ENCODE results near the gene EPB41L3.
"Not testable (repeated sequence)": the region's sequence is repeated elsewhere in the genome, so short reads cannot be mapped to it uniquely, and the experiment has no call there.

The EPB41L3 gene

DNA sequence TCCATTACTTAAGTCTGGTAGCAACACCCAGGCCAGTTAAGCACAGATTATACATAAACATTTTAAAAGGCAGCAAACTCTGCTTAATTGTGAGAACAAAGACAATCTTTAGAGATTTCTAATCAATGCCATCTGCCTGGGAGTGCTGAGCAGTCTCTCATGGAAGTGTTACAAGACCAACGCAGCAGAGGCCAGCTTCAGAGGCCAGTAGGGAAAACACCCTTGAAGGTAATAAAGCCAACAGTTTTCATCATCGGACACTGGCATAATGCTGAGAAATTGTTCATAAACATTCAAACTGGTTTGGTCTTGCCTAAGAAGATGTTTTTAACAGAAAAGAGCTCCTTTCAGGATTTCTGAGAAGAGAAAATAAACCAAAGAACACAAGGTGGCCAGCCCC, 35.0 kb downstream of the EPB41L3 start:
- Mint-ChIP-seq H3K4me1 (no peaks in the 10 kb centered on the region), H3K4me3 (no peak overlapping the region), H3K27ac (ENCODE audit: low read depth) (no peak overlapping the region), H3K27me3 (peaks cover 41% of the 10 kb centered on the region), H3K9me3 (peaks cover 9% of the 10 kb centered on the region), H3K36me3 (ENCODE audit: insufficient read depth) (no peaks in the 10 kb centered on the region)
- ATAC-seq (replicated peaks; ENCODE audit: extremely low read depth, poor library complexity, severe bottlenecking) (no peak), DNase-seq (ENCODE audit: low spot score in 2 of 2) (no peak)

DNA sequence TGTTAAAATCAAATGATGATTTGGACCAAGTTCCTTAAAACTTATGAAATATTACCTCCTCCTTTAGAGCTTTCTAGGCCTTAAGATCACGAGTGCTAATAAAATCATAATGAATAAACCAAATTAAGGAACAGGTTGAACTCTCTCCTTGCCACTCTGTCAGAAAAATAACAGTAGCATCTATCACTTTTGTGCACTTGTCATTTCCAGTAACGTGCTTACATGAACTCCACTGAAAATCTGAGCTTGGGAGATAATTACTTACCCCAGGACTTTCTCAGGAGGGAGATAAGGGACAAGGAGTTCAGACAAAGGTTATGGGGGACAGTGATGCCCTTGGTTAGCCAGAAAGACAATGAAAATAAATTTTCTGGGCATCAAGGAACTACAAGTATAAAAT, 36.0 kb downstream of the EPB41L3 start:
- Mint-ChIP-seq H3K9me3 (peaks cover 9% of the 10 kb centered on the region), H3K4me1 (no peaks in the 10 kb centered on the region), H3K27me3 (peaks cover 41% of the 10 kb centered on the region), H3K4me3 (no peak overlapping the region), H3K36me3 (ENCODE audit: insufficient read depth) (no peaks in the 10 kb centered on the region), H3K27ac (ENCODE audit: low read depth) (no peak overlapping the region)
- ATAC-seq (replicated peaks; ENCODE audit: extremely low read depth, poor library complexity, severe bottlenecking) (no peak), DNase-seq (ENCODE audit: low spot score in 2 of 2) (no peak)

DNA sequence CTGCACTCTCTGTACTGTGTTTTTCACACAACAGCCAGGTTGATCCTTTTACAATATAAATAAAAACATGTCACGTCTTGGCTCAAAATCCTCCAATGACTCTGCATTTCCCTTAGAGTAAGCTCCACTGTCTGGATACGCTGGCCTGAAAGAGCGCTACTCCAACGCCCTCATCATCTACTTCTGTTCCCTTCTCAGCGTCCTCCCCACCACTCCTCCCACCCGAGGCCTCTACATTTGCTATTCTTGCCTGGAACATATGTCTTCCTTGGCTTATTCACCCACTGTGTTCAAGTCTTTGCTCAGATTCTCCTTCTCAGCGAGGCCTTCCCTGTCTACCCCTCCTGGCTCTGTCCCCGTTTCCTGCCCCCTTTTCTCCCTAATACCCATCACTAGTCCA, 37.6 kb downstream of the EPB41L3 start:
- no peaks in the 10 kb centered on the region for H3K36me3 Mint-ChIP-seq (ENCODE audit: insufficient read depth)
- ATAC-seq (replicated peaks; ENCODE audit: extremely low read depth, poor library complexity, severe bottlenecking), result no peak
- no peak overlapping the region for H3K4me3 Mint-ChIP-seq
- H3K4me1 Mint-ChIP-seq, result no peaks in the 10 kb centered on the region
- H3K27ac Mint-ChIP-seq (ENCODE audit: low read depth), result no peak overlapping the region
- peaks cover 9% of the 10 kb centered on the region for H3K9me3 Mint-ChIP-seq
- peaks cover 35% of the 10 kb centered on the region for H3K27me3 Mint-ChIP-seq
- DNase-seq (ENCODE audit: low spot score in 2 of 2), result no peak

DNA sequence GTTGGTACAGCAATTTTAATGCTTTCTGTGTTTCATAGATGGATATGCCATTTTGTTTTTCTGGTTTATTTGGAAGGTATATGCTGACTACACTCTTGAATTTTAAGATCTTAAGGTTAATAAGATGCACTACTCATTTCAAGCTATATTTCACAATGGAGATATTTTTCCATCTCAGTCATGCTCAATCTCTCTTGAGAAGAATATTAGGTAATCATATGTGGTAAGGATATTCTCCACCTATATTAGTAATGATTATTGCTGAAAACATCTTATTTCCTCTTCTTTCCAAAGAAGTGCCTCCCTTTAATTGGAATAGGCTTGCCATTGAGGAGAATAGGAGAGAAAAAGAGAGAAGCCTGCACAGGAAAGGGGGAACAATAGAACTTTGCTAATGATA, 40.1 kb downstream of the EPB41L3 start:
- peaks cover 35% of the 10 kb centered on the region for H3K27me3 Mint-ChIP-seq
- H3K9me3 Mint-ChIP-seq, result peaks cover 9% of the 10 kb centered on the region
- no peaks in the 10 kb centered on the region for H3K36me3 Mint-ChIP-seq (ENCODE audit: insufficient read depth)
- no peak overlapping the region for H3K27ac Mint-ChIP-seq (ENCODE audit: low read depth)
- no peaks in the 10 kb centered on the region for H3K4me1 Mint-ChIP-seq
- DNase-seq (ENCODE audit: low spot score in 2 of 2) (no peak), ATAC-seq (replicated peaks; ENCODE audit: extremely low read depth, poor library complexity, severe bottlenecking) (no peak)
- H3K4me3 Mint-ChIP-seq, result no peak overlapping the region

DNA sequence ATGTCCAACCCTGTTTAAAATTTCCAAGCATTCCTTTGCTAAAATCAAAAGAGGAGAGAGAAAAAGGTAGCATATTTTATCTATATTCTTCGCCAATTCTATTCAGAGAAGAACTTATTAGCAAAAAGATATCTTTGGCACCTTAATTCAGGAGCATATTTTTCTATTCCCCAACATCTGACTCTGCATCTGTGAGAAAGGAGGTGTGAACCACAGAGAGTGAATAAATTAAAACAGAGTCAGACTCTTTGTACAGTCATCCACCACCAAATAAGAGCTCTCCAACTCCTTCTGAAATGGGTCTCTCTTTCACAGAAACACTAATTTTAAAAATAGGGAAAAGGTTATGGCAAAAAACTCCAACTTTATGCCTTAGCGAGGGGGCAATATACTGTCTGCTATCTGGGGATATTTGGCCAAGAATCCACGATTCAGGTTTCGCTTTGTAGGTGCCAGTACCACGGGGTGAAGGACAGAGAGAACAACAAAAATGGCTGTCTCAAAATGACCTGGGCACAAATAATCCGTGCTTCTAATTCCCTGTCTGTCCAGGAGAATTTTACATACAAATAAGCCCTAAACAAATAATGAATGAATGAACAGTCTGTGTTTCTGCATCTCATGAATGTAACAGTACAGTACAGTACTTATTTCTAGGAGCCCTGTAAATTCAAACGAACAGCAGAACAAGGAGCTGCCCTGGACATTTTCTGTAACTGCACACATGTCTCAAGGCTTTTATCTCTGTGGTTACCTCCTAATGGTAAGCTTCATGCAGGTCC, 43.4 kb downstream of the EPB41L3 start:
- DNase-seq (ENCODE audit: low spot score in 2 of 2), result no peak
- Mint-ChIP-seq H3K9me3 (no peaks in the 10 kb centered on the region), H3K4me1 (no peaks in the 10 kb centered on the region), H3K27me3 (peaks cover 18% of the 10 kb centered on the region), H3K36me3 (ENCODE audit: insufficient read depth) (no peaks in the 10 kb centered on the region), H3K4me3 (no peak overlapping the region), H3K27ac (ENCODE audit: low read depth) (no peak overlapping the region)
- no peak for ATAC-seq (replicated peaks; ENCODE audit: extremely low read depth, poor library complexity, severe bottlenecking)

DNA sequence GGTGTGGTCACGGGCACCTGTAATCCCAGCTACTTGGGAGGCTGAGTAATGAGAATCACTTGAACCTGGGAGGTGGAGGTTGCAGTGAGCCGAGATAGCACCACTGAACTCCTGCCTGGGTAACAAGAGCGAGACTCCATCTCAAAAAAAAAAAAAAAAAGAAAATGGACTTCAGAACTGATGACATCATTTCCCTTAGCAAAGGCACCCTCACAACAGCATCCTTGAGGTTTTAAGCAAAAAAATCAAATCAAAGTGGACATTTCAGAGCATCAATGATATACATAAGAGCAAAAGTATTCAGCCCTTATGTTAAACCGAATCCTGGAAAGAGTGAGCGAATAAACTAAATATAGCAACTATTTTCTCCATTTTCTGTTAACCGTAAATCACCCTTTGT, 45.3 kb downstream of the EPB41L3 start:
- H3K4me3 Mint-ChIP-seq, result no peak overlapping the region
- H3K4me1 Mint-ChIP-seq, result no peaks in the 10 kb centered on the region
- H3K9me3 Mint-ChIP-seq, result no peaks in the 10 kb centered on the region
- H3K27ac Mint-ChIP-seq (ENCODE audit: low read depth), result no peak overlapping the region
- H3K27me3 Mint-ChIP-seq, result peaks cover 10% of the 10 kb centered on the region
- no peak for ATAC-seq (replicated peaks; ENCODE audit: extremely low read depth, poor library complexity, severe bottlenecking)
- DNase-seq (ENCODE audit: low spot score in 2 of 2), result no peak
- no peaks in the 10 kb centered on the region for H3K36me3 Mint-ChIP-seq (ENCODE audit: insufficient read depth)

DNA sequence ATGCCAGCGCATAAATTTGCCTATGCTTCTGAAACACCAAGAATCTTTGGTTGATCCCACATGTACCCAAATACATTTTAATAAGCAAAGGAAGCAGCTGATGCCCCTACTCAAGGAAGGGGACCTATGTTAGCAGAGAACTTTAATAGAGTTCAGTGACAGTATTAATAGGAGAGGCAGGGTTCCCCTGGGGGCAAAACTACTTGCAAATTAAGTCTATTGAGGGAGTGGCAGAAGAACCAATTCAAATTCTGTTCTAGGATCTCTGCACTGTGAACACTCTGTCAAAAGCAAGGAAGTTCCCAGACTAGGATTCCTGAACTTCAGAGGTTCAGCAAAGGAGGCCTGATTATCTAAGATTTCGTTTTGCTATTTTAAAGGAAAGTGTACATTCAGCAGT, 47.5 kb downstream of the EPB41L3 start:
- H3K27me3 Mint-ChIP-seq, result peaks cover 10% of the 10 kb centered on the region
- no peak overlapping the region for H3K27ac Mint-ChIP-seq (ENCODE audit: low read depth)
- no peak overlapping the region for H3K4me3 Mint-ChIP-seq
- no peaks in the 10 kb centered on the region for H3K4me1 Mint-ChIP-seq
- no peaks in the 10 kb centered on the region for H3K36me3 Mint-ChIP-seq (ENCODE audit: insufficient read depth)
- H3K9me3 Mint-ChIP-seq, result no peaks in the 10 kb centered on the region
- DNase-seq (ENCODE audit: low spot score in 2 of 2) (no peak), ATAC-seq (replicated peaks; ENCODE audit: extremely low read depth, poor library complexity, severe bottlenecking) (no peak)

DNA sequence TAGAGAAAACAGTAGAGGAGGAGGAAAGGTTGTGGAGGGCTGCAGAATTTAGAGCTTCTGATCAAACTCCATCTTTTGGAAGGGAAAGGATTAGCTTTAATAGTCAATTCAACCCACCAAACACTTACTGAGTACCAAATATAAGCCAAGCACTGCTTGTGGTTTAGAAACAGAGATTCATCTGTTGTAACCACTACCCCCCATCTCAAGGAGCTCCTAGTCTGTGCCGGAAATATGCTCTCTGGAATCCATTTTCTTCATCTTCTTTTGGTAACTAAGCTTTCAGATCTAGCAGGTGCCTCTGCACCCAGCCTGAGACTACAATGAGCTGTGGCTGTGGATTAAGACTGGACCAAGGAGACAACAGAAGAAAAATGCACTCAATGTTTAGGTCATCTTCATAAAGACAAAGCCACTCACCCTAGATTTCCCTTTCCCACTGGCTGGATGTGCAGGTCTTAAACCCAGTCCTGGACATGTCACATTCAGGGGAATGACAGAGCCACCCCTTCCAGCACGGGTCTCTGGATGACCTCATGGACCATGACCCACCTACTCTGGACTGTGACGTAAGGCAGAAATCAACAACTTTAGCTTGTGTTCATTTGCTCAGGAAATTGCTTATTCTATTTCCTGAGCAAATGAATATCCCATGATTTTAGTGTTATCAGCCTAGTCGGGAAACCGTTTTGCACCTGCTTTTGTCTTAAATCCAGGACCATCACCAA, 52.9 kb downstream of the EPB41L3 start:
- no peak for DNase-seq (ENCODE audit: low spot score in 2 of 2)
- H3K36me3 Mint-ChIP-seq (ENCODE audit: insufficient read depth), result no peaks in the 10 kb centered on the region
- H3K27ac Mint-ChIP-seq (ENCODE audit: low read depth), result no peak overlapping the region

DNA sequence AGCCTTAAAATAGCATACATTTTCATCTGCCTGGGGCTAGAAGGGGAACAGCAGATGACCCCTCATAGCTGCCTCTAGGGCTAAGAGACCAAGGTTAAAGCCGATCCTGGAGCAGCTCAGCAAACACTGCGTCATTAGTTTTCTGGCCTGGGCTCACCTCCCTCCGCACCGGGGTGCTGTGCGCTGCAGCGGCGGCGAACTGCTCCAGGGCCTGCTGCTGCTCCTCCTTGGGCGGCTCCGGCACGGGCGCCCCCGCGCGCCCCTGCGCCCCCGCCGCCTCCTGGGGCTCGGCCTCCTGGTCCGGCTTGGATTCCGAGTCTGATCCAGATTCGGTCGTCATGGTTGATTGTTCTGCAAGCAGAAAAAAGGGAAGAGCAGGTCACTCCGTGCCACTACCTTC, 55.0 kb downstream of the EPB41L3 start:
- DNase-seq (ENCODE audit: low spot score in 2 of 2), result no peak
- no peaks in the 10 kb centered on the region for H3K27me3 Mint-ChIP-seq
- no peak for ATAC-seq (replicated peaks; ENCODE audit: extremely low read depth, poor library complexity, severe bottlenecking)
- no peak overlapping the region for H3K27ac Mint-ChIP-seq (ENCODE audit: low read depth)
- H3K36me3 Mint-ChIP-seq (ENCODE audit: insufficient read depth), result no peaks in the 10 kb centered on the region
- no peak overlapping the region for H3K4me3 Mint-ChIP-seq
- H3K9me3 Mint-ChIP-seq, result no peaks in the 10 kb centered on the region
- no peaks in the 10 kb centered on the region for H3K4me1 Mint-ChIP-seq

More for the DNA sequence above, 52.9 kb downstream of the EPB41L3 start:
- Mint-ChIP-seq H3K27me3 (no peaks in the 10 kb centered on the region), H3K4me1 (no peaks in the 10 kb centered on the region), H3K9me3 (no peaks in the 10 kb centered on the region), H3K4me3 (no peak overlapping the region)
- ATAC-seq (replicated peaks; ENCODE audit: extremely low read depth, poor library complexity, severe bottlenecking), result no peak

DNA sequence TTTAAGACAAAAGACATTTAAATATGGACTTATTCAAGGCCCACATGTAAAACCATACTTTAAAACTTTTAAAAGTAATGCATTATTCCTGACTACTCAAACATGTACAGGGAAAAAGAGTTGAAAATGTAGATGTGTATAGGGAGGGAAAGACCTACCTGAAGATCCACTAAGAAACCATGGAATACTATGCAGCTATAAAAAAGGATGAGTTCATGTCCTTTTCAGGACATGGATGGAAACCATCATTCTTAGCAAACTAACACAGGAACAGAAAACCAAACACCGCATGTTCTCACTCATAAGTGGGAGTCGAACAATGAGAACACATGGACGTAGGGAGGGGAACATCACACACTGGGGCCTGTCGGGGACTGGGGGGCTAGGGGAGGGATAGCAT, 55.8 kb downstream of the EPB41L3 start:
- H3K36me3 Mint-ChIP-seq (ENCODE audit: insufficient read depth), result not testable (repeated sequence)

DNA sequence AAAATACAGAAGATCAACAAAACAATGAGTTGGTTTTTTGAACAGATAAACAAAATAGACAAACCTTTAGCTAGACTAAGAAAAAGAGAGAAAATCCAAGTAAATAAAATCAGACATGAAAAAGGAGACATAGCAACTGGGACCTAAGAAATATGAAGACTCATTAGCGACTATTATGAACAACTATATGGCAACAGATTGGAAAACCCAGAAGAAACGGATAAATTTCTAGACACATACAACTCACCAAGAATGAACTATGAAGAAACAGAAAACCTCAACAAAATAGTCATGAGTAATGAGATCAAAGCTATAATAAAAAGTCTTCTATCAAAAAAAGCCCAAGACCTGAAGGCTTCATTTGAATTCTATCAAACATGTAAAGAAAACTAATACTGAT, 59.3 kb downstream of the EPB41L3 start:
- DNase-seq (ENCODE audit: low spot score in 2 of 2) (no peak), ATAC-seq (replicated peaks; ENCODE audit: extremely low read depth, poor library complexity, severe bottlenecking) (no peak)
- no peak overlapping the region for H3K4me3 Mint-ChIP-seq
- H3K27me3 Mint-ChIP-seq, result peaks cover 24% of the 10 kb centered on the region
- no peaks in the 10 kb centered on the region for H3K4me1 Mint-ChIP-seq
- no peaks in the 10 kb centered on the region for H3K36me3 Mint-ChIP-seq (ENCODE audit: insufficient read depth)
- H3K9me3 Mint-ChIP-seq, result no peaks in the 10 kb centered on the region
- H3K27ac Mint-ChIP-seq (ENCODE audit: low read depth), result no peak overlapping the region

More for the DNA sequence above, 55.8 kb downstream of the EPB41L3 start:
- H3K27ac Mint-ChIP-seq (ENCODE audit: low read depth); H3K4me3 Mint-ChIP-seq; H3K9me3 Mint-ChIP-seq; H3K27me3 Mint-ChIP-seq; ATAC-seq (replicated peaks; ENCODE audit: extremely low read depth, poor library complexity, severe bottlenecking); DNase-seq (ENCODE audit: low spot score in 2 of 2); H3K4me1 Mint-ChIP-seq: not testable (repeated sequence)

DNA sequence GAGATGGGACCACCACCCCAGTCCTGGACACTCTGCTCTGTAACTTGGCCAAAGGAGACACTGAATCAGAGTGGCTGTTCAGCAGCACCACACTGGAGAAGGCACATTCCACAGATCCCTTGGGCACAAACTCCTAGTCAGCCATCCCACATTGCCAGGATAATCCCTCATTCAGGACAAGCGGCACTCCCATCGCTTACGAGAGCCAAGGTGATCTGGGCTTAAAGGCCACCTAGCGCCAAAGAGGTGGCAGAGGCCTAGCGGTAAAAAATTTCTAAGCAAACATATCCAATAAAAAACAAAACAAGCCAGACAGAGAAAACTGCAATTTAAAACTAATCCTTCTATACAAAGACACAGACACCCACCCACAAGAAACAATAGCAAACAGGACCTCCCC, 62.2 kb downstream of the EPB41L3 start:
- ATAC-seq (replicated peaks; ENCODE audit: extremely low read depth, poor library complexity, severe bottlenecking), result no peak
- no peaks in the 10 kb centered on the region for H3K36me3 Mint-ChIP-seq (ENCODE audit: insufficient read depth)
- H3K9me3 Mint-ChIP-seq, result no peaks in the 10 kb centered on the region
- H3K4me3 Mint-ChIP-seq, result no peak overlapping the region
- H3K27me3 Mint-ChIP-seq, result peaks cover 24% of the 10 kb centered on the region
- H3K27ac Mint-ChIP-seq (ENCODE audit: low read depth), result no peak overlapping the region
- DNase-seq (ENCODE audit: low spot score in 2 of 2), result no peak
- H3K4me1 Mint-ChIP-seq, result no peaks in the 10 kb centered on the region

DNA sequence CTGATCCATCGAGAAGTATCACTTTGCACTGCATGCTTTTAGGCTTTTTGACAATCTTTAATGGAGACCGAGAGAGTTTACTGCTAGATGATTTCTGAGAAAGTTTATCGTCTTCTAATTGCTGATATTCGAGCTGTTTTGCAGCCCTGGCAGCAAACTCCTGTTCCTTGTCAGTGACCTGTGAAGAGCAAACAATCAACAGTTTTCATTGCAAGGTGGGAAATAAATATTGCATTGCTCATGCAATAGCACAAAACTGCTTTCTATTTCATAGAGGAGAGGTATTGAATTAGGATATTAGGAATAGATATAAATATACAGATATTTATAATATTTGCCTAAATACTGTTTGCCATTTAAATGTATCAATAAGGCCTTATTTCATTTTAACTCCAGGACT, 65.5 kb downstream of the EPB41L3 start:
- Mint-ChIP-seq H3K4me3 (no peak overlapping the region), H3K9me3 (no peaks in the 10 kb centered on the region), H3K36me3 (ENCODE audit: insufficient read depth) (no peaks in the 10 kb centered on the region), H3K4me1 (no peaks in the 10 kb centered on the region), H3K27me3 (peaks cover 19% of the 10 kb centered on the region), H3K27ac (ENCODE audit: low read depth) (no peak overlapping the region)
- no peak for DNase-seq (ENCODE audit: low spot score in 2 of 2)
- no peak for ATAC-seq (replicated peaks; ENCODE audit: extremely low read depth, poor library complexity, severe bottlenecking)

Measured in central memory CD8-positive, alpha-beta T cell (primary cell).